H9 (cell line): Measurements from ENCODE around the gene MXD3. TPM values are rescaled to one million over a fixed set of nuclear protein-coding genes. Genes with fewer than 3 reads are reported as not detected.

ENCODE experiments used
- DNase-seq: peaks from one replicate; pipeline ENCODE4 v3.0.0-alpha.2; 2017
- H2AFZ ChIP-seq: one replicate; pipeline ENCODE4 v1.6.1; 2013; ENCODE audit warnings: mild to moderate bottlenecking, low read length, control low read depth, moderate library complexity
- H2AK5ac ChIP-seq: 2 replicates; pipeline ENCODE4 v1.6.1; 2013; ENCODE audit warnings: low read length, control low read depth, mixed read lengths; ENCODE audit not compliant: insufficient read length
- H2BK120ac ChIP-seq: one replicate; pipeline ENCODE4 v1.6.1; 2013; ENCODE audit warnings: low read depth, mild to moderate bottlenecking, low read length, control low read depth, inconsistent platforms; ENCODE audit not compliant: poor library complexity, severe bottlenecking
- H2BK12ac ChIP-seq: 2 replicates; pipeline ENCODE4 v1.6.1; 2013; ENCODE audit warnings: low read length, control low read depth, mixed read lengths, low read depth; ENCODE audit not compliant: insufficient read length
- H2BK15ac ChIP-seq: 2 replicates; pipeline ENCODE4 v1.6.1; 2013; ENCODE audit warnings: low read depth, low read length, control low read depth
- H2BK20ac ChIP-seq: one replicate; pipeline ENCODE4 v1.6.1; 2013; ENCODE audit warnings: low read depth, mild to moderate bottlenecking, low read length, control low read depth, inconsistent platforms; ENCODE audit not compliant: poor library complexity, severe bottlenecking
- H2BK5ac ChIP-seq: 2 replicates; pipeline ENCODE4 v1.6.1; 2013; ENCODE audit warnings: low read length, control low read depth, mixed read lengths; ENCODE audit not compliant: insufficient read length
- H3K14ac ChIP-seq: 2 replicates; pipeline ENCODE4 v1.6.1; 2013; ENCODE audit warnings: low read length, control low read depth; ENCODE audit not compliant: insufficient read depth
- H3K18ac ChIP-seq: 2 replicates; pipeline ENCODE4 v1.6.1; 2013; ENCODE audit warnings: low read depth, mild to moderate bottlenecking, mixed read lengths, low read length, control low read depth; ENCODE audit not compliant: insufficient read length
- H3K23ac ChIP-seq: 2 replicates; pipeline ENCODE4 v1.6.1; 2013; ENCODE audit warnings: low read length, control low read depth, mixed read lengths, low read depth; ENCODE audit not compliant: insufficient read length
- H3K23me2 ChIP-seq: 2 replicates; pipeline ENCODE4 v1.6.1; 2013; ENCODE audit warnings: low read depth, mild to moderate bottlenecking, mixed read lengths, low read length, control low read depth; ENCODE audit not compliant: insufficient read length, poor library complexity, severe bottlenecking
- H3K27ac ChIP-seq: 2 replicates; pipeline ENCODE4 v1.5.1; 2013; ENCODE audit warnings: low read length, control low read depth, mixed read lengths, low read depth; ENCODE audit not compliant: insufficient read length
- H3K27me3 ChIP-seq: 2 replicates; pipeline ENCODE4 v1.6.1; 2013; ENCODE audit warnings: low read length, control low read depth, inconsistent platforms; ENCODE audit not compliant: insufficient read depth
- H3K4ac ChIP-seq: 2 replicates; pipeline ENCODE4 v1.6.1; 2013; ENCODE audit warnings: low read depth, mild to moderate bottlenecking, control low read depth, inconsistent platforms, low read length, moderate library complexity
- H3K4me1 ChIP-seq: 2 replicates; pipeline ENCODE4 v1.6.1; 2013; ENCODE audit warnings: low read length, control low read depth, inconsistent platforms; ENCODE audit not compliant: insufficient read depth
- H3K4me2 ChIP-seq: 2 replicates; pipeline ENCODE4 v1.6.1; 2013; ENCODE audit warnings: low read length, control low read depth, mixed read lengths; ENCODE audit not compliant: insufficient read length, insufficient read depth
- H3K56ac ChIP-seq: 2 replicates; pipeline ENCODE4 v1.6.1; 2013; ENCODE audit warnings: low read depth, mild to moderate bottlenecking, mixed read lengths, low read length, control low read depth; ENCODE audit not compliant: insufficient read length
- H3K79me1 ChIP-seq: 2 replicates; pipeline ENCODE4 v1.6.1; 2013; ENCODE audit warnings: low read depth, mild to moderate bottlenecking, moderate library complexity, low read length, control low read depth, inconsistent platforms; ENCODE audit not compliant: insufficient read depth, poor library complexity, severe bottlenecking
- H3K79me2 ChIP-seq: 2 replicates; pipeline ENCODE4 v1.6.1; 2013; ENCODE audit warnings: low read length, control low read depth, inconsistent platforms; ENCODE audit not compliant: insufficient read depth
- H3K9ac ChIP-seq: 2 replicates; pipeline ENCODE4 v1.6.1; 2013; ENCODE audit warnings: low read length, control low read depth, mixed read lengths; ENCODE audit not compliant: insufficient read length; ENCODE audit errors: extremely low read depth
- H3K9me3 ChIP-seq: one replicate; pipeline ENCODE4 v1.6.1; 2013; ENCODE audit warnings: low read depth, low read length, inconsistent platforms; ENCODE audit not compliant: control insufficient read depth
- H3T11ph ChIP-seq: one replicate; pipeline ENCODE4 v1.6.1; 2013; ENCODE audit warnings: mild to moderate bottlenecking, low read length, control low read depth, inconsistent platforms
- H4K20me1 ChIP-seq: one replicate; pipeline ENCODE4 v1.6.1; 2013; ENCODE audit not compliant: control insufficient read depth, insufficient read length, insufficient read depth
- H4K5ac ChIP-seq: 2 replicates; pipeline ENCODE4 v1.6.1; 2013; ENCODE audit warnings: low read depth, mild to moderate bottlenecking, mixed read lengths, low read length, control low read depth; ENCODE audit not compliant: insufficient read length
- H4K8ac ChIP-seq: replicated peaks from 2 replicates; pipeline ENCODE4 v1.6.1; 2013; ENCODE audit warnings: low read length, control low read depth, mixed read lengths, low read depth; ENCODE audit not compliant: insufficient read length
- H4K91ac ChIP-seq: 2 replicates; pipeline ENCODE4 v1.6.1; 2013; ENCODE audit warnings: low read depth, mild to moderate bottlenecking, moderate library complexity, mixed read lengths, low read length, control low read depth; ENCODE audit not compliant: insufficient read length
- H3K27ac Mint-ChIP-seq, 3 experiments: 2 replicates in 2 of 3; 3 replicates in 1 of 3; pipeline ENCODE4 v1.8.0; 2020 to 2021; ENCODE audit warnings: mixed read lengths in 3 of 3, mild to moderate bottlenecking in 1 of 3, moderate library complexity in 1 of 3
- H3K27me3 Mint-ChIP-seq: 2 replicates; pipeline ENCODE4 v1.8.0; 2021; ENCODE audit warnings: low read depth, mild to moderate bottlenecking, moderate library complexity, mixed read lengths
- H3K36me3 Mint-ChIP-seq, 3 experiments: 2 replicates in 2 of 3; 3 replicates in 1 of 3; pipeline ENCODE4 v1.8.0; 2020 to 2021; ENCODE audit warnings: low read depth in 3 of 3, mixed read lengths in 3 of 3; ENCODE audit not compliant: insufficient read depth in 1 of 3
- H3K4me1 Mint-ChIP-seq, 2 experiments: 2 replicates each; pipeline ENCODE4 v1.8.0; 2020; ENCODE audit warnings: mixed read lengths in 2 of 2
- H3K4me3 Mint-ChIP-seq, 2 experiments: 2 replicates in 1 of 2; 3 replicates in 1 of 2; pipeline ENCODE4 v1.8.0; 2020 to 2021; ENCODE audit warnings: mild to moderate bottlenecking in 2 of 2, mixed read lengths in 2 of 2, moderate library complexity in 1 of 2
- H3K9me3 Mint-ChIP-seq, 2 experiments: 2 replicates in 1 of 2; 3 replicates in 1 of 2; pipeline ENCODE4 v1.8.0; 2020; ENCODE audit warnings: mild to moderate bottlenecking in 2 of 2, mixed read lengths in 2 of 2, moderate library complexity in 1 of 2
- WGBS: extraction: QIAGEN DNeasy Blood & Tissue Kit; methylation state at CpG from one replicate; pipeline ENCODE4 v1.1.7; 2013; ENCODE audit warnings: missing lambda C conversion rate, low lambda C conversion rate, mixed read lengths; ENCODE audit not compliant: insufficient read length; ENCODE audit errors: extremely low coverage; 5-methylcytosine and 5-hydroxymethylcytosine counted together
- total RNA-seq: library from RNA; stranded (reverse); gene quantifications from 2 replicates; pipeline ENCODE4 v1.2.1, GENCODE V29; 2021
- TF ChIP-seq, protein P1 (sequence below): fragments of 200-600 bp; sonication (generic); conservative IDR thresholded peaks from 3 replicates; pipeline ENCODE4 v1.8.0; 2021; ENCODE audit warnings: antibody characterized with exemption, mild to moderate bottlenecking

MXD3 gene
- total RNA-seq, 1 experiment from 2014 or later, result 9.8 TPM

- no peak overlapping the region for H2BK5ac ChIP-seq
- no peak overlapping the region for H2AFZ ChIP-seq
- H3K9ac ChIP-seq, result no peak overlapping the region
- Mint-ChIP-seq H3K9me3 (no peaks in the 10 kb centered on the region), H3K4me3 (peak overlapping the region in 1 of 2 experiments; percentile 21; a peak in 2 of 5 replicates), H3K27ac (peak overlapping the region; percentile 56 to 99 (median 89); a peak in 5 of 7 replicates), H3K27me3 (peaks cover 1% of the 10 kb centered on the region; the same call in 1 of the 2 replicates), H3K4me1 (peaks cover 42 to 62% of the 10 kb centered on the region in 2 experiments), H3K36me3 (peaks cover 21 to 56% (median 27%) of the 10 kb centered on the region in 3 experiments)
- no peaks in the 10 kb centered on the region for H3K79me1 ChIP-seq
- no peak overlapping the region for H4K8ac ChIP-seq
- no peak overlapping the region for H2BK15ac ChIP-seq
- no peak overlapping the region; the same call in 1 of the 2 replicates for H3K14ac ChIP-seq
- H3K4ac ChIP-seq, result no peak overlapping the region
- H3K23me2 ChIP-seq, result peaks cover 13% of the 10 kb centered on the region
- H3K79me2 ChIP-seq, result peaks cover 9% of the 10 kb centered on the region; the same call in 1 of the 2 replicates
- no peak overlapping the region for H2BK120ac ChIP-seq
- no peak overlapping the region for H3T11ph ChIP-seq
- no peaks in the 10 kb centered on the region for H3K9me3 ChIP-seq
- H2BK20ac ChIP-seq, result no peak overlapping the region
- no peak overlapping the region for H3K23ac ChIP-seq
- H3K27me3 ChIP-seq, result no peaks in the 10 kb centered on the region
- WGBS, result no CpG with 5 or more reads among the region's 4 CpGs
- DNase-seq, result peak; percentile 70
- H4K5ac ChIP-seq, result no peak overlapping the region
- TF ChIP-seq, protein P1, sequence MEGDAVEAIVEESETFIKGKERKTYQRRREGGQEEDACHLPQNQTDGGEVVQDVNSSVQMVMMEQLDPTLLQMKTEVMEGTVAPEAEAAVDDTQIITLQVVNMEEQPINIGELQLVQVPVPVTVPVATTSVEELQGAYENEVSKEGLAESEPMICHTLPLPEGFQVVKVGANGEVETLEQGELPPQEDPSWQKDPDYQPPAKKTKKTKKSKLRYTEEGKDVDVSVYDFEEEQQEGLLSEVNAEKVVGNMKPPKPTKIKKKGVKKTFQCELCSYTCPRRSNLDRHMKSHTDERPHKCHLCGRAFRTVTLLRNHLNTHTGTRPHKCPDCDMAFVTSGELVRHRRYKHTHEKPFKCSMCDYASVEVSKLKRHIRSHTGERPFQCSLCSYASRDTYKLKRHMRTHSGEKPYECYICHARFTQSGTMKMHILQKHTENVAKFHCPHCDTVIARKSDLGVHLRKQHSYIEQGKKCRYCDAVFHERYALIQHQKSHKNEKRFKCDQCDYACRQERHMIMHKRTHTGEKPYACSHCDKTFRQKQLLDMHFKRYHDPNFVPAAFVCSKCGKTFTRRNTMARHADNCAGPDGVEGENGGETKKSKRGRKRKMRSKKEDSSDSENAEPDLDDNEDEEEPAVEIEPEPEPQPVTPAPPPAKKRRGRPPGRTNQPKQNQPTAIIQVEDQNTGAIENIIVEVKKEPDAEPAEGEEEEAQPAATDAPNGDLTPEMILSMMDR, result peak; percentile 34; the same call in 2 of the 3 replicates
- no peaks in the 10 kb centered on the region for H4K20me1 ChIP-seq
- H2AK5ac ChIP-seq, result no peak overlapping the region
- no peak overlapping the region for H4K91ac ChIP-seq
- H3K4me2 ChIP-seq, result no peak overlapping the region
- no peak overlapping the region for H3K56ac ChIP-seq
- no peaks in the 10 kb centered on the region for H3K4me1 ChIP-seq
- no peak overlapping the region for H2BK12ac ChIP-seq
- H3K18ac ChIP-seq, result no peak overlapping the region
- no peak overlapping the region for H3K27ac ChIP-seq
Observed at GRCh38 chr5:177300236-177300880, 11.3 kb downstream of the MXD3 start.
